Stimulated activated CD4-positive, alpha-beta T cell treated with anti-CD3 and anti-CD28 coated beads, Interleukin-15, amount 100 ng/mL, for 1 hour (primary cell): Measurements from ENCODE around the gene NSUN2.
"Not testable (repeated sequence)": the region's sequence is repeated elsewhere in the genome, so short reads cannot be mapped to it uniquely, and the experiment has no call there.

Source experiments
- DNase-seq, 2 donors: peaks; one replicate each; pipeline ENCODE4 v3.0.0-alpha.2; 2020; ENCODE audit warnings: low read depth in 1 of 2, low spot score in 1 of 2

Gene NSUN2

DNA sequence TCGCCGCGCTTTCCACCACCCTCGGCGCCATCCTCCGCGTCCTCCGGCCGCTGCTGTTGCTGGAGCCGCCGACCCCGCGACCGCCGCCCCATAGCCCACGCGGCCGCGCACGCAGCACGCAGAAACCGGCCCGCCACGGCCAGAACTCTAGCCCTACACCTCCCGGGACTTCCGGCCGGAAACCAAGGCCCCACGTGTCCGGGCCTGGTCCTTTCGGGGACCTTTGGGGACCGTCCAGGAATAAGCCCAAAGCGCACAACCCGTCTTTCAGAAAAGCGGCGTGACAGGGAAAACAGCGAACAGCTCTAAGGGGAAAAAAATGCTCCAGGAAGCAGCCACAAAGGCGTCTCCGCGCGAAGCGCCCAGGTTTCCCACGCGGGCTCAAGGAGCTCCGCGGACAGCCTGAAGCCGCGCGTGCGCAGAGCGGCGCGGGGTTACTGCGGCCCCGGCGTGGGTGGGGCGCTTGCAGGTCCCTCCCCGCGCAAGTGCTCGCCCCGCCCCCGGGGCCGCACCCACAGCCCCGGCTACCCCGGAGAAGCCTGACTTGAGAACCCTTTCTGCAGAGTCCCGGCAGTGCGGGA, at the start of gene NSUN2, which contains the start of gene SRD5A1:
NSUN2 (minus strand) TSS at position 157 of the 581 bp plus-strand sequence; CDS start at position 92, 65 bp downstream.
SRD5A1 (plus strand) TSS at position 553 of the 581 bp plus-strand sequence. CDS start 137 bp downstream, outside the sequence.
- DNase-seq = peak; percentile 87 to 91

DNA sequence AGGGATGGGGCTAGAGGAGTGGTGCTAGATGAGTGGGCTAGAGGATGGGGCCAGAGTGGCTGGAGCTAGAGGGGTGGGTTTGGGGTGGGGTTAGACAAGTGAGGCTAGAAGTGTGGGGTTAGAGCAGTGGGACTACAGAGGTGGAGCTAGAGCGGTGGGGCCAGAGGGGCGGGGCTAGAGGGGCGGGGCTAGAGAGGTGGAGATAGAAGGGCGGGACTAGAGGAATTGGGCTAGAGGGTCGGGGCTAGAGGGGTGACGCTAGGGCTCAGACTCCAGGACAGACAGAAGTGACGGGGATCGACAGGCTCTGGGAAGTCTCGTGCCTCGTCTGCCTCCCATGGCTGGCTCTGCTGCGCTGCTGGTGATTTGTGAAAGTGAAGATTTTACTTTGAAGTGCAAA, 49.4 kb upstream of the NSUN2 start:
- DNase-seq = no peak

GRCh38 chr5:6681682-6682081, 48.8 kb upstream of the NSUN2 start:
- no peak for DNase-seq

GRCh38 chr5:6680922-6681321, 48.1 kb upstream of the NSUN2 start:
- no peak for DNase-seq

DNA sequence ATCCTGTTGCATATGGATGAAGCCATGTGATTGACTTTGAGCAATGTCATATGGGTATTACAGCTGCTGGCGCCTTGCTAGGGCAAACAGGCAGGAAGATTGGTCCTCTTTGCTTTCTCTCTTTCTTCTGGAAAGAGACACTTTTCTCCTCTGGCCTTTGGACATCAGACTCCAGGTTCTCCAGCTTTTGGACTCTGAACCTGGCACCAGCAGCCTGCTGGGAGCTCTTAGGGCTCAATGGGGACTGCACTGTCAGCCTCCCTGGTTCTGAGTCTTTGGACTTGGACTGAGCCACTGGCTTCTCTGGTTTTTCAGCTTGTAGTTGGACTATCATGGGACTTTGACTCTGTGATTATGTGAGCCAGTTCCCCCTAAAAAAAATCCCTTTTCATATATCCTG, 45.5 kb upstream of the NSUN2 start:
- no peak for DNase-seq

- no peak for DNase-seq
Measured at GRCh38 chr5:6676702-6677101, 43.9 kb upstream of the NSUN2 start.

DNA sequence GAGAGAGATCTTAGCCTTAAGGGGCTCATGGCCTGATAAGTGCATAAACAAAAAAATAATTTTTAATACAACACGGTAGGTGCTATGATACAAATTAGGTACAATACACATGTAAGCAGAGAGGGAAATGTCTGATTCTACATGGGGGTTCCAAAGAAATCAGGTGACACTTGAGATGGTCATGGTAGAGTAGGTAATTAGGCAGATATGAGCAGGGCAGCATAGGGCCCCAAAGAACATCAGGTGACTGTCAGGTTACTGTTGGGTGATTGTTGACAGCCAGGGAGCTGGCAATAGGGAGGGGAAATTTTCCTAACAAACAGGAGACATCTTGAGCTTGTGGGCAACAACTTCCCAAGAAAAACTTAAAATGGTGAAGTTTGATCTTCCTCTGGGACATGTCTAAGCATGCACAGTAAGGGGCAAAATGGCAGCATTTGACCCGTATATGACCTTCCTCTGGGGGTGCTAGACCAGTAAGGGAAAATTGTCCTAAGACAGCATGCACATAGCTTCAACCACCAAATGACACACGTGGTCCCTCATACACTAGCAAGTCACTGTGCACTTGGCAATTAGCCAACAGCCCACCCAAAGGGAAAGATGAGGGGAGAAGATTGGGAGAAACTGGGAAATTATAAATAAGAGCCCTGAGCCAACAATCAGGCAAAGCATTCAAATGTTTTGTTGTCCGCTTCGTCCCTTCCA, 43.1 kb upstream of the NSUN2 start:
- no peak for DNase-seq

DNA sequence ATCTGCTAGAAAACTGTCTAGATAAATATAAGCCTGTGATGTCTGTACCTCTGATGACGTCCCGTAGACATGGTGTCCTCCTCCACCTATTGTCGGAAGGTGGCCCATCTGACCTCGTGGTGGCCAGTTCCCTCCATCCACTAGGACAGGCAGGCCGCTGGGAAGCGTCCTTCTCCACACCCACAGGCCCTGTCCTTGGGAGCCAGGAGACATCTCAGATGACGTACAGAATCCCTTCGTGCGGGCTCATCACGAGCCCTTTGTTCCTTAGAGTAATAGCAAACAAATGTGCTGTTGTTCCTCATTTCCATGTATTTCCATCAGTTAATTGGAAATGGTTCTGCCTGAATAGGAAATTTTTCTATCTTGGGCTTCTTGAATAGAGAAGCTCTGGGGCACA, 42.0 kb upstream of the NSUN2 start:
- DNase-seq = no peak

- DNase-seq = no peak
Measured at GRCh38 chr5:6674421-6674820, 41.6 kb upstream of the NSUN2 start.

DNA sequence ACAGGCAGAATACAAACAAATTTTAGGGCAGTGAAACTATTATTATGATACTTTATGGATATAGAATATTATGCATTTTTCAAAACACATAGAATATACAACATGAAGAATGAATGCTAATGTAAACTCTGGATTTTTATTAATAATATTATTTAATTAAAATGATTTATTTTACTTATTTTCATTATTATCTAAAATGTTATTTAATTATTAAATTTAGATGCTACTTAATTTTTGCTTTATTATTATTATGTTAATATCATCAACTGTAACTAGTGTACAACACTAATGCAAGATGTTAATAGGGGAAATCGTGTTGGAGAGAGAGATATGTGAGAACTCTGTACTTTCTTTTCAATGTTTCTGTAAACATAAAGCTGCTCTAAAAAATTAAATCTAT, 41.1 kb upstream of the NSUN2 start:
- DNase-seq = no peak

- DNase-seq = no peak
Measured at GRCh38 chr5:6673031-6673430, 40.2 kb upstream of the NSUN2 start.

GRCh38 chr5:6668717-6669116, 35.9 kb upstream of the NSUN2 start:
- DNase-seq = not testable (repeated sequence)

DNA sequence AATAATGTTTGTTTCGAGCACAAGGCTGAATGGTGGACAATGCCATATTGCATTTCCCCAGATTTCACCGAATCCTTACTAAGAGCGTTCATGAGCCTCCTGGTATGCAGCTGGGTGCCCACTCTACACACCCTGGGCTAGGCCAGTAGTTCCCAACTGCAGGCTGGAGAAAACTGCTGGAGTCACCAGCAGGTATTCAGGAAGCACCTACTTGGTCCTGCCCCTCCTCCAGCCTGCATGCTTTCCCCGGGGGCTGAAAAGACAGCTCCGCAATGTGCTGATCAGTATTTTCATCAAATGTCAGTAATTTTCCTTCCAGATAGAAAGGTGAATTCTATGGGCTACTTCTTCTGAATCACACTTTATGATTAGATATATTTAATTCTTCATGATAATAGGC, 34.8 kb upstream of the NSUN2 start:
- no peak for DNase-seq

- DNase-seq = no peak
Measured at GRCh38 chr5:6666762-6667161, 33.9 kb upstream of the NSUN2 start.

- no peak for DNase-seq
Measured at GRCh38 chr5:6660688-6661087, 27.8 kb upstream of the NSUN2 start.

- no peak for DNase-seq
Measured at GRCh38 chr5:6659941-6660684, 27.3 kb upstream of the NSUN2 start.

DNA sequence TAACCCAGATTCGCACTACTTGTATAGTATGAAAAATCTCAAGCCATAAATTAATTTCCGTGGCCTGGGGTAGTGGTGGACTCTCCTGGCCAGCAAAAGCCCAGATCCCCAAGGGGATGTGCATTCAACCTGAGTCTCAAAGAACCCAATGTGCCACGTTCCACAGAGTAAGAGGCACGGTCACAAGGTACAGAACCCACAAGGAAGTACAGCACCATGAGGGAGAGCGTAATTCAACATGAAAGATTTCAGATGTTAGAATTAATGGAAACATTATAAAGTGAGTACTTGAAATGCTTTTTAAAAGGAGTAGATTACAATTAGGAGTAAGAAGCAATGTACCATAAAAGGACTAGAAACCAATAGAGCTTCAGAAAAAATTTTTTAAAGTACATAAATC, 23.8 kb upstream of the NSUN2 start:
- DNase-seq = no peak

DNA sequence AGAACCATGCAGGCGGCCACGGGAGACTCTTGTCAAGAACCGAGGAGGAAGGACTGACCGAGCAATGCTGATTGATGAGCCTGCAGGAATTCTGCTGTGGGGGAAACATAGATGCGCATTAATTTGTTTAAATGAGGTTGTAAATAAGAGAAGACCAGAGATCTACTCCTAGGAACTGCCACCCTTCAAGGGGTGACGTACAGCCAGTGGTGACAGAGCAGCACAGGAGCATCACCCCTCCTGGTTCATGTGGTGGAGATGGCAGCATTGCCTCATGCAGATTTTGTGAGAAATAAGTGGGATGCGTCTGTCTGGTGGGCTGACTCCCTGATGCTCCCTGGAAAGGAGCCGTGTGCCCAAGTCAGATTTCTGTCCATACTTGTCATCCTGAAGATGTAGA, 22.6 kb upstream of the NSUN2 start:
- DNase-seq = no peak

GRCh38 chr5:6652025-6652424, 19.2 kb upstream of the NSUN2 start:
- no peak for DNase-seq

DNA sequence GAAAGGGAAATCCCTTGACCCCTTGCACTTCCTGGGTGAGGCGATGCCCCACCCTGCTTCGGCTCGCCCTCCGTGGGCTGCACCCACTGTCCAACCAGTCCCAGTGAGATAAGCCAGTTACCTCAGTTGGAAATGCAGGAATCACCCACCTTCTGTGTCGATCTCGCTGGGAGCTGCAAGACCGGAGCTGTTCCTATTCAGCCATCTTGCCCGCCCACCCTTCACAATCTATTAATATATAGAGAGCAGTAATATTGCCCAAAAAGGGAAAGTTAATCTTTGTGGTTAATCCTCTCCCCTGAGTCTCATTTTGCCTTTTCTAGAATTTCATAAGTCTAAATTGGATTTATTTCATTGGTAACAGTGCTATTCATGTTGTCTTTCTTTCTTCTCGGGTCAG, 16.8 kb upstream of the NSUN2 start:
- DNase-seq = no peak

DNA sequence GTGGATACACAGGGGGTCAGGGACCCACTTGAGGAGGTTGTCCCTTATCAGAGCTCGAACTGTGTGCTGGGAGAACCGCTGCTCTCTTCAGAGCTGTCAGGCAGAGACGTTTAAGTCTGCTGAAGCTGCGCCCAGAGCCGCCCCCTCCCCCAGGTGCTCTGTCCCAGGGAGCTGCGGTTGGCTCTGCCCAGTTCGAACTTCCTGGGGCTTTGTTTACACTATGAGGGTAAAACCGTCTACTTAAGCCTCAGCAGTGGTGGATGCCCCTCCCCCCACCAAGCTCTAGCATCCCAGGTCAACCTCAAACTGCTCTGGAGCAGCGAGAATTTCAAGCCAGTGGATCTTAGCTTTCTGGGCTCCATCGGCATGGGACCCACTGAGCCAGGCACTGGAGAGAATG, 16.3 kb upstream of the NSUN2 start:
- DNase-seq = no peak
